Kidney (tissue), 14 donors: ENCODE results near the gene CLDN22. TPM values are rescaled to one million over a fixed set of nuclear protein-coding genes. Genes with fewer than 3 reads are reported as not detected.

Source experiments
- DNase-seq, 5 donors: peaks; one replicate each; pipeline ENCODE4 v3.0.0-alpha.2; 2013 to 2020
- FAIRE-seq: peaks from 2 replicates; lab custom pipeline; 2012; peaks lifted over from hg19 to GRCh38; lab: Jason Lieb, UNC
- H3K27ac ChIP-seq, 2 donors: one replicate each; pipeline ENCODE4 v1.7.0; 2013; ENCODE audit warnings: low read depth in 2 of 2, low read length in 2 of 2, inconsistent platforms in 1 of 2
- H3K27me3 ChIP-seq: one replicate; pipeline ENCODE4 v1.7.1; 2013; ENCODE audit warnings: low read length, inconsistent platforms; ENCODE audit not compliant: control insufficient read depth, insufficient read depth
- H3K36me3 ChIP-seq, 3 donors: one replicate each; pipeline versions ENCODE4 v1.7.0 to v1.7.1; 2013; ENCODE audit warnings: low read length in 3 of 3, control low read depth in 1 of 3, inconsistent platforms in 1 of 3; ENCODE audit not compliant: insufficient read depth in 3 of 3, control insufficient read depth in 2 of 3
- H3K4me1 ChIP-seq, 3 donors: one replicate each; pipeline versions ENCODE4 v1.7.0 to v1.7.1; 2013; ENCODE audit warnings: low read length in 3 of 3, inconsistent platforms in 1 of 3, low read depth in 1 of 3; ENCODE audit not compliant: control insufficient read depth in 2 of 3, insufficient read depth in 2 of 3
- H3K4me3 ChIP-seq, 3 donors: one replicate each; pipeline versions ENCODE4 v1.7.0 to v1.8.1; 2013; ENCODE audit warnings: low read length in 3 of 3, control low read depth in 1 of 3, inconsistent platforms in 1 of 3
- H3K9ac ChIP-seq, 3 donors: one replicate each; pipeline versions ENCODE4 v1.7.0 to v1.7.1; 2013; ENCODE audit warnings: low read length in 3 of 3, control low read depth in 1 of 3, inconsistent platforms in 1 of 3
- H3K9me3 ChIP-seq, 3 donors: one replicate each; pipeline versions ENCODE4 v1.7.0 to v1.7.1; 2013; ENCODE audit warnings: low read length in 3 of 3, control low read depth in 1 of 3, inconsistent platforms in 1 of 3; ENCODE audit not compliant: control insufficient read depth in 2 of 3, insufficient read depth in 1 of 3
- intact Hi-C: fragments of 100-400 bp; cut with DNase I; formaldehyde crosslinking; loops from one replicate; pipeline ENCODE4 v1.11.1; 2022
- polyA plus RNA-seq: library from polyadenylated mRNA; stranded (reverse); fragments of 350-450 nt; fragmentation: Illumina TruSeq; extraction: RNeasy Lipid Tissue Mini Kit (QIAGEN cat#74804); gene quantifications from one replicate; pipeline ENCODE4 v1.2.3, GENCODE V29; 2014; ENCODE audit warnings: low read depth, low replicate concordance; ENCODE audit not compliant: insufficient read depth
- total RNA-seq: library from RNA; stranded (reverse); fragmentation: NEBNext Ultra II Directional; extraction: Animal tissue kit (Norgen Biotek cat#: 25700); gene quantifications from one replicate; pipeline ENCODE4 v1.2.1, GENCODE V29; 2021
- TF ChIP-seq, protein P1 (sequence below): IDR thresholded peaks from 3 replicates; pipeline ENCODE4 v1.5.1; 2012; ENCODE audit warnings: mild to moderate bottlenecking, moderate library complexity, borderline replicate concordance; ENCODE audit not compliant: insufficient read depth; ENCODE audit errors: extremely low read depth
- donor health status: control.
- donor health status: control.
- donor health status: control.
- donor health status: control.
- donor health status: control.
- donor health status: DM: yes; HTN: yes; CAD: no.
- donor health status: Normal renal cell carcinoma (clear cell type).

Gene CLDN22
- total and polyA plus RNA-seq, 2 donors from 2014 or later, result 0.39 TPM; not detected in 1

DNA sequence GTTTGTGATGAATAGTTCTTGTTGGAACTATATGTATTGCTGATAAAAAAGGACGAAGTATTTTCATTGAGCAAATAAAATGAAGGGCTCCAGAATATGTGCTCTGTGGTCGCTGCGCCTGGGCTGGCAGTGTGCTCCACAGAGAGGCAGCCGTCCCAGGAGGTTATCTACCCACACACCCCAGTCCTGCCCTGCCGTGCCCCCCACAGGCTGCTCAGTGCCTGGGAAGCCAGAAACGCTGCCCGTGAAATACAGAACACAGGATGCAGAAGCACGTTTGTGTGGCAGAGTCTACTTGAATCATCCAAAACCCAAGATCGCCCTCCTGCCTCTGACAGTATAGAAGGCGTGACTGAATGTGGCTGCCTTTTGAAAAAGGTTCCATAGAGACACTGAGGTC, 1.4 kb downstream of the CLDN22 start:
- Histone ChIP-seq H3K27ac (no peak overlapping the region), H3K9me3 (no peaks in the 10 kb centered on the region), H3K36me3 (peaks cover 0 to 6% (median 0%) of the 10 kb centered on the region in 3 donors), H3K27me3 (no peaks in the 10 kb centered on the region), H3K4me3 (no peak overlapping the region), H3K4me1 (no peaks in the 10 kb centered on the region), H3K9ac (no peak overlapping the region)
- DNase-seq, result no peak
- FAIRE-seq, result no peak
- TF ChIP-seq, protein P1, sequence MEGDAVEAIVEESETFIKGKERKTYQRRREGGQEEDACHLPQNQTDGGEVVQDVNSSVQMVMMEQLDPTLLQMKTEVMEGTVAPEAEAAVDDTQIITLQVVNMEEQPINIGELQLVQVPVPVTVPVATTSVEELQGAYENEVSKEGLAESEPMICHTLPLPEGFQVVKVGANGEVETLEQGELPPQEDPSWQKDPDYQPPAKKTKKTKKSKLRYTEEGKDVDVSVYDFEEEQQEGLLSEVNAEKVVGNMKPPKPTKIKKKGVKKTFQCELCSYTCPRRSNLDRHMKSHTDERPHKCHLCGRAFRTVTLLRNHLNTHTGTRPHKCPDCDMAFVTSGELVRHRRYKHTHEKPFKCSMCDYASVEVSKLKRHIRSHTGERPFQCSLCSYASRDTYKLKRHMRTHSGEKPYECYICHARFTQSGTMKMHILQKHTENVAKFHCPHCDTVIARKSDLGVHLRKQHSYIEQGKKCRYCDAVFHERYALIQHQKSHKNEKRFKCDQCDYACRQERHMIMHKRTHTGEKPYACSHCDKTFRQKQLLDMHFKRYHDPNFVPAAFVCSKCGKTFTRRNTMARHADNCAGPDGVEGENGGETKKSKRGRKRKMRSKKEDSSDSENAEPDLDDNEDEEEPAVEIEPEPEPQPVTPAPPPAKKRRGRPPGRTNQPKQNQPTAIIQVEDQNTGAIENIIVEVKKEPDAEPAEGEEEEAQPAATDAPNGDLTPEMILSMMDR, result no peak
- intact Hi-C loops, result no loop called here

- Histone ChIP-seq H3K9me3 (no peaks in the 10 kb centered on the region), H3K4me1 (no peaks in the 10 kb centered on the region), H3K36me3 (peaks cover 0 to 12% (median 12%) of the 10 kb centered on the region in 3 donors), H3K27ac (no peak overlapping the region), H3K4me3 (no peak overlapping the region), H3K27me3 (no peaks in the 10 kb centered on the region), H3K9ac (no peak overlapping the region)
- DNase-seq (no peak), FAIRE-seq (no peak)
- intact Hi-C loops, result no loop called here
- TF ChIP-seq, protein P1, result no peak
Observed at GRCh38 chr4:183314806-183315205, 5.3 kb downstream of the CLDN22 start.

DNA sequence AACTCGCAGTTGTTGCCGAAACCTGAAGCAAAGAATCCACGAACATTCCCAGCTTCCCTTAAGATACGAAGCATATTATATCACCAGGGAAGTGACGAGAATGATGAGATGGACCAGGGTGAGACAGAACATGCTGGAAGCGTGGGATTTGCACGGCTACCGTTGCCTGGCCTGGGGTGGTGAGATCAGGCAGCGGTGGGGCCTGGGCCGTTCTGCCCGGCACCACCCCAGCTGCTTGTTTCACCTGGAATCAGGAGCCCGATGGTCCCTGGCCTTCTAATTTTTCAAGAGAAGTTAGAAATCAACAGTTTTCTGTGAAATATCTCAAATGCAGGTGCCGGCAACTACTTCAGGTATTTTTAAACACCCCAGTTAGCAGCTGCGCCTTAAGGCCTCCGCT, 5.7 kb downstream of the CLDN22 start:
- DNase-seq (no peak), FAIRE-seq (no peak)
- Histone ChIP-seq H3K27me3 (no peaks in the 10 kb centered on the region), H3K9ac (no peak overlapping the region), H3K4me1 (no peaks in the 10 kb centered on the region), H3K27ac (no peak overlapping the region), H3K4me3 (no peak overlapping the region), H3K36me3 (peaks cover 0 to 12% (median 12%) of the 10 kb centered on the region in 3 donors), H3K9me3 (no peaks in the 10 kb centered on the region)
- TF ChIP-seq, protein P1, result no peak
- intact Hi-C loops, result no loop called here

DNA sequence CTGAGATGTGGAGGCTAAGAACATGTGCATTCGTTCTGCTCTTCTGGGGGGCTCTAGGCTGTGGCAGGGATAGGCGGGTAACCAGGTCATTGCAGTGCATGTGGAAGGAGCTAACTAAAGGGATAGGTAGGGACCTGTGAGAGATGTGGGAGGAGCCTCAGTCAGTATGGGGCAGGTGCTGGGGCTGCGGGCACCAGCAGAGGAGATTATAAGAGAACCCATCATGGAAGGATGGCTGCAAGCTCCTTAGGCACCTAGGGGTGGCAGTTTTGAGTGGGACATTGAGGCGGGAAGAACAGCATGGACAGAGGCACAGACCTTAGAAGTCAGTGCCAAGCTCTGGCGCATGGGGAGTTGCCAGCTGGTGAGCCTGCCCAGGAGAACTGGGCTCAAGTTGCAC, 7.2 kb downstream of the CLDN22 start:
- Histone ChIP-seq H3K9ac (no peak overlapping the region), H3K27me3 (no peaks in the 10 kb centered on the region), H3K36me3 (peaks cover 0 to 12% (median 12%) of the 10 kb centered on the region in 3 donors), H3K4me1 (no peaks in the 10 kb centered on the region), H3K9me3 (no peaks in the 10 kb centered on the region), H3K27ac (no peak overlapping the region), H3K4me3 (no peak overlapping the region)
- FAIRE-seq (no peak), DNase-seq (no peak)
- intact Hi-C loops, result no loop called here
- TF ChIP-seq, protein P1, result no peak
